Measurements from ENCODE around the gene ASPG.
A peak's percentile ranks its signal among the peaks of the same experiment; 100 is the strongest.

DNA sequence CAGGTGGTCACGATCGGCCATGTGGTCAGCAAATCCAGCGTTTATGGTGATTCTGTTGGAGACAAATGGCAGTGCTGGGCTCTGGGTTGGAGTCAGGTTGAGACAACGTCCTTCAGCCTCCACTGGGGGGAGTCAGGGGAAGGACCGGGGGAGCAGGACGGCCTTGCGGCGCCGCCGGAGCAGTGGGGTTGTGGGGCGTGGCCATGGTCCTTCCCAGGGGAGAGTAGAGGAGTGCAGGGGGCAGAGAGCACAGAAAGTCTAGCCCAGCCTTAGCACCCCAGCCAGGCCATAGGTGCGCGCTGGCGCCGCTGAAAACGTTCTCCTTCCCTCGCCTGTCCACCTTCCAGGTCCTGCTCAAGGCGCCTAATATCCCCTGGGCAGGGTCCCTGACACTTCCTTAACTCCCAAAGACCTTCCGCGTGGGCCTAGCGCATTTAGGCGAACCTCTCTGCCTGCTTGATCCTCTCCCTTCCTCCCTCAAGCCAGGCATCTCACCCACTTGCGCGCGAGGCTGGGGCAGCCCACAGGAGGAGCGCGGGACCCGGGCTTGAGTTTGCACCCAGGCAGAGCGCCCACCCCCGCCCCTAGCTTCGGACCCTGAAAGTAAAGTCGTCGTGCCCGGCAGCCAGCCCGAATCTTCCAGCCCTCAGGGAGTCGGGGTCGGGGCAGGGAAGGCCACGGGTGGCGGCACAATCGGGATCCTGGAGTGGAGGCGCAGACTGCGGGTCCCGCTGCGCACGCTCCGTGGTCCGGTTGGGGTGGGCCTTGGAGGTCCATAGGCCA is 49.8 kb downstream of the ASPG start:
- peak; percentile 1 for TF ChIP-seq EZH2 (IDR thresholded peaks at IDR 0.05; ENCODE audit: borderline replicate concordance, low read depth, low read length, severe bottlenecking)
- TF ChIP-seq, protein P1, sequence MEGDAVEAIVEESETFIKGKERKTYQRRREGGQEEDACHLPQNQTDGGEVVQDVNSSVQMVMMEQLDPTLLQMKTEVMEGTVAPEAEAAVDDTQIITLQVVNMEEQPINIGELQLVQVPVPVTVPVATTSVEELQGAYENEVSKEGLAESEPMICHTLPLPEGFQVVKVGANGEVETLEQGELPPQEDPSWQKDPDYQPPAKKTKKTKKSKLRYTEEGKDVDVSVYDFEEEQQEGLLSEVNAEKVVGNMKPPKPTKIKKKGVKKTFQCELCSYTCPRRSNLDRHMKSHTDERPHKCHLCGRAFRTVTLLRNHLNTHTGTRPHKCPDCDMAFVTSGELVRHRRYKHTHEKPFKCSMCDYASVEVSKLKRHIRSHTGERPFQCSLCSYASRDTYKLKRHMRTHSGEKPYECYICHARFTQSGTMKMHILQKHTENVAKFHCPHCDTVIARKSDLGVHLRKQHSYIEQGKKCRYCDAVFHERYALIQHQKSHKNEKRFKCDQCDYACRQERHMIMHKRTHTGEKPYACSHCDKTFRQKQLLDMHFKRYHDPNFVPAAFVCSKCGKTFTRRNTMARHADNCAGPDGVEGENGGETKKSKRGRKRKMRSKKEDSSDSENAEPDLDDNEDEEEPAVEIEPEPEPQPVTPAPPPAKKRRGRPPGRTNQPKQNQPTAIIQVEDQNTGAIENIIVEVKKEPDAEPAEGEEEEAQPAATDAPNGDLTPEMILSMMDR (IDR thresholded peaks at IDR 0.05; ENCODE audit: extremely low read depth in 1 of 2, insufficient read depth in 1 of 2, low read depth in 1 of 2, low read length in 2 of 2) = peak; percentile 18 to 60

Data from endothelial cell of umbilical vein (primary cell).